ENCODE results near the gene NTSR1.

DNA sequence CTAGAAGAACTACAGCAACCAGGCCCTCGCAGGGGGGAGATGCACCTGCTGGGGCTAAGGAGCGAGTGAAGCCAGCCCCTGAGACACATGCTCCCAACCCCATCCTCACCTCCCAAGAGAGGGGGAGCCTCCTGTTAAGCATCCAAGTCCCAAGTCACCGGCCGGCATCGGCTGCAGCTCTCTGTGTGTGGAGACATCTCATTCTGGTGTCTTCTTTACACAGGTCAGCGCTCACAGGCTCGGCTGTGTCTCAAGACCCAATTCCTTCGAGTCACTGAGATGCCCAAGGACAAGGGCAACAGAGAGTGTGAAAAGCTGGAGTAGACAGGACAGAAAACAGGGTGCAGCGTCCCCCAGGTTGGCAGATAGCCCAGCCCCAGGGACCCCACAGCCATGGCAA lies 66.6 kb downstream of the NTSR1 start:
- TF ChIP-seq EP300 (IDR thresholded peaks at IDR 0.05) (no peak), POLR2A (IDR thresholded peaks at IDR 0.05) (no peak), CTCF (IDR thresholded peaks at IDR 0.05) (no peak), POLR2AphosphoS5 (IDR thresholded peaks at IDR 0.05) (no peak)
